ENCODE results near the gene PTGFRN. TPM values are rescaled to one million over a fixed set of nuclear protein-coding genes. Genes with fewer than 3 reads are reported as not detected.
"Not testable (repeated sequence)": the region's sequence is repeated elsewhere in the genome, so short reads cannot be mapped to it uniquely, and the experiment has no call there.

PTGFRN gene
- total and polyA plus RNA-seq, 10 donors: 1.7 to 17.4 (median 10.6) TPM

DNA sequence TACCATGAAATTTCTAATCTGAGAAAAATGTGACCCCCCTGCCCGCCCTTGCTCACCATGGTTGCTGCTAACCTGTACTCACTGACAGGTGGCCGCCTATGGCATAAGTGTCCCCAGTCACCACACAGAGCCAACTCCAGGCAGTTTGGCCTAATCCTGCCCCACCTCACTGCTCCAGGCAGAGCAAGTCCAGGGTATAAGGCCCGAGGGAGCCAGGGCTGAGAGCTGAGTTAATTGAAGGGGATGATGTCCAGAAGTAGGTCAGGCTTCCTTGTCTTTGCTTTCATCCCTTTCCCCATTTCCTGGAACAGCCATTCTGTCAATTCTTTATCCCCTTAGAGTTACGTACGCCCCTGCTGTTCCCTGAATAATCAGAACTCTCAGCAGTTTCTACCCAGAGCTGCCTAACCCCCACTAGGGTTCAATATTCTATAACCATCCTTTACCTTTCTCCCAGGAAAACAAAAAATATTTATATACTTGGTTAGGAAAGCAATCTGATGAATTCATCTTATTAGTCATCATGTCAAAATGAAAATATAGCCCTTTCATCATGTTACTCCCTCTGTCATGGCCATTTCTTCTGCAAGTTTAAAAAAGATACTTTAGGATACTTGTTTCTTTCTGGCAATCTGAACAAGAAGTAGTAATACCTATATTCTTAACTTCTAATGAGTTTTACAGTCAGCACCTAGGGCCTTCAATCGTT lies 62.4 kb downstream of the PTGFRN start:
- Histone ChIP-seq H3K27ac (peak overlapping the region in 1 of 8 donors; percentile 43), H3K4me1 (no peaks in the 10 kb centered on the region), H3K4me3 (no peak overlapping the region), H3K27me3 (replicated peaks in 1 of 7) (no peaks in the 10 kb centered on the region), H3K9me3 (peaks cover 0 to 4% (median 0%) of the 10 kb centered on the region in 8 donors), H3K36me3 (peaks cover 0 to 1% (median 0%) of the 10 kb centered on the region in 6 donors)
- intact Hi-C loops (cut with DNase I; ENCODE audit: low total_unique reads): no loop called here
- TF ChIP-seq, protein P1, sequence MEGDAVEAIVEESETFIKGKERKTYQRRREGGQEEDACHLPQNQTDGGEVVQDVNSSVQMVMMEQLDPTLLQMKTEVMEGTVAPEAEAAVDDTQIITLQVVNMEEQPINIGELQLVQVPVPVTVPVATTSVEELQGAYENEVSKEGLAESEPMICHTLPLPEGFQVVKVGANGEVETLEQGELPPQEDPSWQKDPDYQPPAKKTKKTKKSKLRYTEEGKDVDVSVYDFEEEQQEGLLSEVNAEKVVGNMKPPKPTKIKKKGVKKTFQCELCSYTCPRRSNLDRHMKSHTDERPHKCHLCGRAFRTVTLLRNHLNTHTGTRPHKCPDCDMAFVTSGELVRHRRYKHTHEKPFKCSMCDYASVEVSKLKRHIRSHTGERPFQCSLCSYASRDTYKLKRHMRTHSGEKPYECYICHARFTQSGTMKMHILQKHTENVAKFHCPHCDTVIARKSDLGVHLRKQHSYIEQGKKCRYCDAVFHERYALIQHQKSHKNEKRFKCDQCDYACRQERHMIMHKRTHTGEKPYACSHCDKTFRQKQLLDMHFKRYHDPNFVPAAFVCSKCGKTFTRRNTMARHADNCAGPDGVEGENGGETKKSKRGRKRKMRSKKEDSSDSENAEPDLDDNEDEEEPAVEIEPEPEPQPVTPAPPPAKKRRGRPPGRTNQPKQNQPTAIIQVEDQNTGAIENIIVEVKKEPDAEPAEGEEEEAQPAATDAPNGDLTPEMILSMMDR (IDR thresholded peaks at IDR 0.05 in 8 of 11, conservative IDR thresholded peaks at IDR 0.05 in 3 of 11): no peak
- TF ChIP-seq POLR2A (IDR thresholded peaks at IDR 0.05) (no peak), POLR2AphosphoS5 (IDR thresholded peaks at IDR 0.05) (no peak)
- DNase-seq: no peak
- WGBS, 5 donors: 88 to 94% (median 89%) methylated on average over 6 of the region's 6 CpGs

DNA sequence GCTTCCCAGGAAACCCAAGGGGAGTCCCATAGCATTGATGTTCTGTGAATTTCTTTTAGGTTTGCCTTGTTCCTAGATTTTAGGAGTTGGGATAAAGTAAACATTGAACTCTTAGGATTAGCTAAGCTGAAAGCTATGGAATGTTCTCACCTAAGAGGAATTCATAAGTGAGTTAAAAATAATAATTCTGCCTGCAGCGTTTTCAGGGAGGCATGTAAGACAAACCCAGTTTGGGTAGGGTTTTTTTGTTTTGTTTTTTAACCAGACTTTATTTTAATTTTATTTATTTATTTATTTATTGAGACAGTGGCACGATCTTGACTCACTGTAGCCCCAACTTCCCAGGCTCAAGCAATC lies 62.9 kb downstream of the PTGFRN start:
- H3K36me3 ChIP-seq: no peaks in the 10 kb centered on the region
- DNase-seq: no peak
- H3K27me3 ChIP-seq (replicated peaks in 1 of 7): no peaks in the 10 kb centered on the region
- H3K27ac ChIP-seq: no peak overlapping the region
- TF ChIP-seq POLR2A (IDR thresholded peaks at IDR 0.05): no peak
- TF ChIP-seq, protein P1 (IDR thresholded peaks at IDR 0.05 in 8 of 11, conservative IDR thresholded peaks at IDR 0.05 in 3 of 11): no peak
- TF ChIP-seq POLR2AphosphoS5 (IDR thresholded peaks at IDR 0.05): no peak
- no peak overlapping the region for H3K4me3 ChIP-seq
- H3K4me1 ChIP-seq: no peaks in the 10 kb centered on the region
- intact Hi-C loops (cut with DNase I; ENCODE audit: low total_unique reads): no loop called here
- H3K9me3 ChIP-seq: peaks cover 0 to 4% (median 0%) of the 10 kb centered on the region in 8 donors
- 78 to 93% (median 89%) methylated on average over 2 of the region's 2 CpGs for WGBS, 5 donors

DNA sequence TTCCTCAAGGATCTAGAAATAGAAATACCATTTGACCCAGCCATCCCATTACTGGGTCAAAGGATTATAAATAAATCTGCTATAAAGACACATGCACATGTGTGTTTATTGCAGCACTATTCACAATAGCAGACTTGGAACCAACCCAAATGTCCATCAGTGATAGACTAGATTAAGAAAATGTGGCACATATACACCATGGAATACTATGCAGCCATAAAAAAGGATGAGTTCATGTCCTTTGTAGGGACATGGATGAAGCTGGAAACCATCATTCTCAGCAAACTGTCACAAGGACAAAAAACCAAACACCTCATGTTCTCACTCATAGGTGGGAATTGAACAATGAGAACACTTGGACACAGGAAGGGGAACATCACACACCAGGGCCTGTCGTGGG lies 70.6 kb downstream of the PTGFRN start:
- H3K36me3 ChIP-seq; intact Hi-C loops (cut with DNase I; ENCODE audit: low total_unique reads); H3K27ac ChIP-seq; DNase-seq; H3K27me3 ChIP-seq (replicated peaks in 1 of 7); H3K9me3 ChIP-seq; H3K4me3 ChIP-seq; H3K4me1 ChIP-seq: not testable (repeated sequence)
- 86 to 94% (median 87%) methylated on average over 1 of the region's 1 CpG for WGBS, 5 donors

DNA sequence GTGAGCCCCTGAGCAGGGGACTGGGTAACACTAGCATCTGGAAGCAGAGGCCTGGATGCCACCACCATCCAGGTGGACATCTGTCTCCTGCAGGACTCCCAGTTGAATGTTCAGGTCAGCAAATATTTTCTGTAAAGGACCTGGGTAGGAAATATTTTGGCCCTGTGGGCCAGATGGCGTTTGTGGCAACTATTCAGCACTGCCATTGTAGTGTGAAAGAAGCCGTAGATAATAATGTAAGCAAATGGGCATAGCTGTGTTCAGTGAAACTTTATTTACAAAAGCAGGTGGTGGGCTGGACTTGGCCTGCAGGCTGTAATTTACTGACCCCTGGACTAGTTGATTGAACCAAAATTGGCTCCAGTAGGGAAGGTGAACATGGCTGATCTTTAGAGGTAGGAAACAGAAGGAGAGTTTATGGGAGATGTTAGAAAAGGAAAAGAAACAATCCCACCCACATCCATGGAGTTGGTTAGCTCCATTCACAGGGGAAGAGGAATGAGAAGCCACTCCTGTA lies 71.9 kb downstream of the PTGFRN start:
- Histone ChIP-seq H3K9me3 (no peaks in the 10 kb centered on the region), H3K4me1 (peaks cover 0 to 11% (median 0%) of the 10 kb centered on the region in 6 donors), H3K27me3 (replicated peaks in 1 of 7) (no peaks in the 10 kb centered on the region), H3K4me3 (no peak overlapping the region), H3K27ac (no peak overlapping the region), H3K36me3 (no peaks in the 10 kb centered on the region)
- no peak for DNase-seq
- intact Hi-C loops (cut with DNase I; ENCODE audit: low total_unique reads): no loop called here
- TF ChIP-seq POLR2AphosphoS5 (IDR thresholded peaks at IDR 0.05) (no peak), POLR2A (IDR thresholded peaks at IDR 0.05) (no peak)
- TF ChIP-seq, protein P1 (IDR thresholded peaks at IDR 0.05 in 8 of 11, conservative IDR thresholded peaks at IDR 0.05 in 3 of 11): no peak
- WGBS, 5 donors: 84 to 93% (median 86%) methylated on average over 2 of the region's 2 CpGs

Data from spleen (tissue), 11 donors.